HK-2 (cell line): ENCODE data around the gene DNAH12.
"Not testable (repeated sequence)": the region's sequence is repeated elsewhere in the genome, so short reads cannot be mapped to it uniquely, and the experiment has no call there.

Source experiments
- DNase-seq: peaks from one replicate; pipeline ENCODE4 v3.0.0-alpha.2; 2018; ENCODE audit not compliant: unreplicated experiment

The DNAH12 gene

DNA sequence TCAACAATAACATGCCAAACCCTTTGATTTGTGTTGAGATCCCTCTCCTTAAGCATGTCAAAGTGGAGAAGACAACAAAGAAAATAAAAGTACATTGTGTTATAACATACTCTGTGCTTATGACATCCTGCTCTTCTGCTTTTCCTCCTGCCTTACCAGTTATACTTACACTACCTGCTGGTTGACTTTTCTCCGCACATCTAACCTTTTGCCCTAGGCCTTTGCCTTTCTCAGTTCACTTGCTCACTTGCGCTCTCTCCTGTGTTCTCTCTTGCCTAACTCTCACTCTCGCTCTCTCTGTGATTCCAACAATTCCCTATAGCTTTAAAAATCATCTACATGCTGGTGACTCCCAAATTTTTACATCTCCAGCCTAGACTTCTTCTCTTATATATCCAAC is 5.7 kb downstream of the DNAH12 start:
- no peak for DNase-seq

GRCh38 chr3:57530071-57530608 is 14.0 kb downstream of the DNAH12 start:
- DNase-seq = no peak

- DNase-seq = no peak
These were observed 25.7 kb downstream of the DNAH12 start for GRCh38 chr3:57518276-57518915.

GRCh38 chr3:57512166-57512565 is 32.0 kb downstream of the DNAH12 start:
- DNase-seq = no peak

DNA sequence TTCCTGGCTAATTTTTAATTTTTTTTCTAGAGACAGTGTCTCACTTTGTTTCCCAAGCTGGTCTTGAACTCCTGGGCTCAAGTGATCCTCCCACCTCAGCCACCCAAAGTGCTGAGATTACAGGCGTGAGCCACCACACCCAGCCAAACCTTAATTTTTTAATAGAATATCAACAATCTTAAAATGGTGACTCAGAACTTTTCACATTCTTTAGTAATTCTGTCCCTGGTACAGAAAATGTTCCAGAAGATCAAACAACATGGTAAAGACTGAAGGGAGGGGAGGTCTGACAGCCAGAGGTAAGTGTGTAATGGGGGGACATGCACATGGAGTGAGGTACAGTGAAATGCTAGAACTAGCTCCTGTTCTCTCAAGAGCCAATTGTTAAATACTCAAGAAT is 38.2 kb downstream of the DNAH12 start:
- no peak for DNase-seq

DNA sequence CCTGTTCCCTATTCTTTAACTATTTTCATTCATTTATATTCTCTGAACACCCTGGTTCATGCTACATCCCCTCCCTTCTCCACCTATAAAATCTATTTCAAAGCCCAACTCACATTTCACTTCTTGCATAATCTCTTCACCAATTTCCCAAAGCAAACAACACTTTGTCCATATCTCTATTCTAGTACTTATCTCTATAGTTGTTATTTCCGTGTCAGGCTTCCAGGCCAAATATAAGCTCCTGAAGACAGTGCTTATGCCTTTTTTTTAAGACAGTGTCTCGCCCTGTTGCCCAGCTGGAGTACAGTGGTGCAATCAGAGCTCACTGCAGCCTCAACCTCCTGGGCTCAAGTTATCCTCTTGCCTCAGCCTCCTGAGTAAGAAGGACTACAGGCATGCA is 43.6 kb downstream of the DNAH12 start:
- no peak for DNase-seq

- no peak for DNase-seq
These were observed 46.2 kb downstream of the DNAH12 start for GRCh38 chr3:57497904-57498303.

DNA sequence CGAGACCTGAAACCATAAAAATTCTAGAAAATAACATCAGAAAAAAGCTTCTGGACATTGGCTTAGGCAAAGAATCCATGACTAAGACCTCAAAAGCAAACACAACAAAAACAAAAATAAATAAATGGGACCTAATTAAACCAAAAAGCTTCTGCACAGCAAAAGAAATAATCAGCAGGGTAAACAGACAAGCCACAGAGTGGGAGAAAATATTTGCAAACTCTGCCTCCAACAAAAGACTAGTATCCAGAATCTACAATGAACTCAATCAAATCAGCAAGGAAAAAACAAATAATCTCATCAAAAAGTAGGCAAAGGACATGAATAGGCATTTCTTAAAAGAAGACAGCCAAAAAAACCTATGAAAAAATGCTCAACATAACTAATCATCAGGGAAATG is 59.6 kb downstream of the DNAH12 start:
- DNase-seq = no peak

- DNase-seq = not testable (repeated sequence)
These were observed 67.0 kb downstream of the DNAH12 start for GRCh38 chr3:57477193-57477592.

GRCh38 chr3:57464801-57465200 is 79.3 kb downstream of the DNAH12 start:
- DNase-seq = no peak

DNA sequence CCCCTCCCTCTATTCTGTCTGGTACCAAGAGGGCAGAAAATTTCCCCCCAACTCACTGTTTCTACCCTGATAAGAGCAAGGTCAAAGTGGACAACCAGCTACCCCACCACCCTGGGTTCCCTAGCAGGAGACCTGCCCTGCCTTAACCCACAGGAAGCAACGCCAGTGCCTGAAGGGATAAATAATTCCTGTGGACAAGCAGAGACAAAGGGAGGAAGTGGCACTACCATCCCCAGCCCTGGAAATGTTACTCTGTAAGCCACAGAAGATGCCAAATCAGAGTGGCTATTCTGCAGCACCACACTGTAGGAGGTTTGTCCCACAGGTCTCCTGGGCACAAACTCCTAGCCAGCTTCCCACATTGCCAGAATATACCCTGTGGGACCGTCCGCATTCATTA is 80.1 kb downstream of the DNAH12 start:
- no peak for DNase-seq

DNA sequence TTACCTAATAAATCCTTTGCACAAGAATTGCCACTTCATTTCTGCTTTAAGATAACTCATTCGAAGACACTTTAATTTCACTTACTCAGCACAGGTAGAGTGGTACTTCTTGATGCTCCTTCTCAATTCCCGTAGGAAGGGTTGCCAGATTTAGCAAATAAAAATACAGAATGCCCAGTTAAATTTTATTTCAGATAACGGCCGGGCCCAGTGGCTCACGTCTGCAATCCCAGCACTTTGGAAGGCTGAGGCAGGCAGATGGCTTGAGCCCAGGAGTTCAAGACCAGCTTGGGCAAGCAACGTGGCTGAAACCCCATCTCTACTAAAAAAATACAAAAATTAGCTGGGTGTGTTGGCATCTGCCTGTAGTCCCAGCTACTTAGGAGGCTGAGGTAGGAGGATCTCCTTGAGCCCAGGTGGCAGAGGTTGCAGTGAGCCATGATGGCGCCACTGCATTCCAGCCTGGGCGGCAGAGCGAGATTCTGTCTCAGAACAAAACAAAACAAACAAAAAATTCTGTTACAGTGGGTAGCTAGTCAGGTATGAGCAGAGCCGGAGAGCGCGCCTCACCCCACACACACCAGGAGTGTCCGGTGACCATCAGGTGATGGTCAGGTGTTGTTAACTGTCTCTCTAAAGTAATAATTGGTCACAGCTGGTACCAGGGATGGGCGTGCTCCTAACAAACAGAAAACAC is 92.8 kb downstream of the DNAH12 start:
- no peak for DNase-seq

- not testable (repeated sequence) for DNase-seq
These were observed 94.8 kb downstream of the DNAH12 start for GRCh38 chr3:57449276-57449847.

DNA sequence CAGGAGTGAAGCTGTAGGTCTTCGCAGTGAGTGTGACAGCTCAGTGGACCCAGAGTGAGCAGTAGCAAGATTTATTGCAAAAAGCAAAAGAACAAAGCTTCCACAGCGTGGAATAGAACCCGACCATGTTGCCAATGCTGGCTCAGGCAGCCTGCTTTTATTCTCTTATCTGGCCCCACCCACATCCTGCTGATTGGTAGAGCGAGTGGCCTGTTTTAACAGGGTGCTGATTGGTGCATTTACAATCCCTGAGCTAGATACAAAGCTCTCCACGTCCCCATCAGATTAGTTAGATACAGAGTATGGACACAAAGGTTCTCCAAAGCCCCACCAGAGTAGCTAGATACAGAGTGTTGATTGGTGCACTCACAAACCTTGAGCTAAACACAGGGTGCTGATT is 95.7 kb downstream of the DNAH12 start:
- not testable (repeated sequence) for DNase-seq

DNA sequence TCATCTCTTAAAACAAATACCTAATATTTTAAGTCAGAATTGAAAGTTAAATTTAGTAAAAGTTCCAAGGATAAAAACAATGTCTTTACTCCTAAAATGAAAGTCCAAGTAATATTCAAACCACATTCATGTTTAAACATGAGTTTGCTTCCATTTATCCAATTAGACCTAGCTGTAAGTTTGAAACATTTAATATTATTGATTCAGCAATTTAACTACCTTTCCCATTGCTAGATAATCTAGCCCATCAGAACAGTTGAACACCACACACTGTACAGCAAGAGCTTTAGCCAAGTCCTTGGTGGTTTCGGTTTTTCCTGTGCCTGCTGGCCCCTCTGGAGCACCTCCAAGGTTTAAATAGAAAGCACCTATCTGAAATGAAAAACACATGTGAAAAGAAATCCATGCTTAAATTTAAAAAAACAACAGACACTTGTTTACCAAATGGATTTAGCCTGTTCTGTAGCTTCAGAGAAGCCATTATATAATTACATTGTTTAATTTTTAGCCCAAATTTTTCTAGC is 97.8 kb downstream of the DNAH12 start:
- DNase-seq = no peak

GRCh38 chr3:57444469-57444868 is 99.7 kb downstream of the DNAH12 start:
- DNase-seq = no peak

- DNase-seq = not testable (repeated sequence)
These were observed 104.0 kb downstream of the DNAH12 start for GRCh38 chr3:57440144-57440543.

- not testable (repeated sequence) for DNase-seq
These were observed 105.7 kb downstream of the DNAH12 start for GRCh38 chr3:57438460-57438859.

- no peak for DNase-seq
These were observed 107.9 kb downstream of the DNAH12 start for GRCh38 chr3:57436195-57436761.

GRCh38 chr3:57434041-57434440 is 110.1 kb downstream of the DNAH12 start:
- no peak for DNase-seq

DNA sequence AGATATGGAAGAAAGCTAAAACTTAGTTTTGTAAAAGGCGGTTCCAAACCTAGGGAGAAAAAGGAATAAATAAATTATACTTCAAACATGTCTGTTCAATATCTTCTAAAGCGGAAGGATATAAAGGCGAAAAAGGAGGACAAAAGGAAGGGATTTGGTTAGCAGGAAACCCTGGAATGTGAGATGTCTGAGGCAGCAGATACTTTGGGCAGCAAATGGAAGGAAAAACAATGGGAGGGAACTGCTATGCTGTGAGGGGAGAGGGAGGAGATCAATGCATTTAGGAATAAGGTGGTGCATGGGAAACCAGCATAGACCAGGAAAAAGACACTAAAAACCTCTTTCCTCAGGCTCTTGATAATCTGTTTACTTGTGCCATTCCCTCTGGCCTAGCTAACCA is 120.8 kb downstream of the DNAH12 start:
- DNase-seq = no peak

GRCh38 chr3:57421336-57421735 is 122.8 kb downstream of the DNAH12 start:
- no peak for DNase-seq
